CD14-positive monocyte (primary cell): ENCODE measurements around the gene RAB17. TPM values are rescaled to one million over a fixed set of nuclear protein-coding genes. Genes with fewer than 3 reads are reported as not detected.

Source experiments
- DNase-seq, 3 donors: peaks; one replicate each; pipeline ENCODE4 v3.0.0-alpha.2; 2011 to 2022
- H2AFZ ChIP-seq: 2 replicates; pipeline ENCODE4 v1.6.0; 2012; ENCODE audit warnings: mild to moderate bottlenecking, low read depth, low read length, inconsistent platforms; ENCODE audit not compliant: insufficient read depth, poor library complexity, severe bottlenecking
- H3K27ac ChIP-seq, 2 donors: 1 replicate in 1 of 2; 2 replicates in 1 of 2; pipeline ENCODE4 v1.5.1; 2012 to 2013; ENCODE audit warnings: low read length in 2 of 2, control low read depth in 1 of 2, inconsistent platforms in 1 of 2, low read depth in 1 of 2, mild to moderate bottlenecking in 1 of 2
- H3K27me3 ChIP-seq, 2 donors: one replicate each; pipeline versions ENCODE4 v1.6.0 to v1.6.1; 2011 to 2013; ENCODE audit warnings: low read length in 2 of 2; ENCODE audit not compliant: control insufficient read depth in 2 of 2, insufficient read depth in 2 of 2
- H3K36me3 ChIP-seq, 2 donors: replicated peaks in 1 of 2; 1 replicate in 1 of 2; 2 replicates in 1 of 2; pipeline versions ENCODE4 v1.5.1 to v1.6.1; 2012 to 2013; ENCODE audit warnings: low read length in 2 of 2, control low read depth in 1 of 2, inconsistent platforms in 1 of 2, mild to moderate bottlenecking in 1 of 2; ENCODE audit not compliant: insufficient read depth in 2 of 2, control insufficient read depth in 1 of 2
- H3K4me1 ChIP-seq, 2 donors: 1 replicate in 1 of 2; 2 replicates in 1 of 2; pipeline versions ENCODE4 v1.5.1 to v1.6.1; 2012 to 2013; ENCODE audit warnings: low read length in 2 of 2, control low read depth in 1 of 2, inconsistent platforms in 1 of 2, mild to moderate bottlenecking in 1 of 2, moderate library complexity in 1 of 2; ENCODE audit not compliant: insufficient read depth in 2 of 2, control insufficient read depth in 1 of 2
- H3K4me2 ChIP-seq: replicated peaks from 2 replicates; pipeline ENCODE3; 2012; ENCODE audit warnings: low read length, moderate library complexity, mild to moderate bottlenecking; ENCODE audit not compliant: poor library complexity, severe bottlenecking; ENCODE audit errors: extremely low read depth
- H3K4me3 ChIP-seq, 3 experiments: fragments of 200-600 bp in 1 of 3; sonication (generic) in 1 of 3; replicated peaks in 1 of 3; 1 replicate in 2 of 3; 2 replicates in 1 of 3; pipeline ENCODE4 v1.5.1; 2011 to 2013; ENCODE audit warnings: low read length in 3 of 3, mild to moderate bottlenecking in 3 of 3, control low read depth in 2 of 3, low read depth in 2 of 3, inconsistent platforms in 1 of 3, moderate library complexity in 1 of 3
- H3K79me2 ChIP-seq: 2 replicates; pipeline ENCODE4 v1.6.0; 2012; ENCODE audit warnings: mild to moderate bottlenecking, control low read depth, inconsistent platforms, low read length, moderate library complexity; ENCODE audit not compliant: insufficient read depth
- H3K9ac ChIP-seq: 2 replicates; pipeline ENCODE4 v1.6.0; 2017; ENCODE audit warnings: low read length, mild to moderate bottlenecking; ENCODE audit not compliant: insufficient read depth, poor library complexity, severe bottlenecking
- H3K9me3 ChIP-seq, 2 donors: replicated peaks in 1 of 2; 1 replicate in 1 of 2; 2 replicates in 1 of 2; pipeline versions ENCODE4 v1.5.1 to v1.6.1; 2012 to 2013; ENCODE audit warnings: low read length in 2 of 2, control low read depth in 1 of 2; ENCODE audit not compliant: control insufficient read depth in 1 of 2, insufficient read depth in 1 of 2
- H4K20me1 ChIP-seq: 2 replicates; pipeline ENCODE4 v1.6.0; 2012; ENCODE audit warnings: mild to moderate bottlenecking, low read length, control low read depth, moderate library complexity; ENCODE audit not compliant: insufficient read depth
- H3K27ac Mint-ChIP-seq, 7 donors: one replicate each; pipeline ENCODE4 v1.8.0; 2020; ENCODE audit warnings: mild to moderate bottlenecking in 7 of 7, mixed read lengths in 7 of 7, moderate library complexity in 6 of 7, inconsistent platforms in 2 of 7
- H3K27me3 Mint-ChIP-seq, 3 donors: one replicate each; pipeline ENCODE4 v1.8.0; 2021 to 2022; ENCODE audit warnings: low read depth in 3 of 3, mild to moderate bottlenecking in 3 of 3, mixed read lengths in 3 of 3, moderate library complexity in 3 of 3, inconsistent platforms in 1 of 3
- H3K36me3 Mint-ChIP-seq, 2 donors: one replicate each; pipeline ENCODE4 v1.8.0; 2020; ENCODE audit warnings: mixed read lengths in 2 of 2, inconsistent platforms in 1 of 2, mild to moderate bottlenecking in 1 of 2
- H3K4me1 Mint-ChIP-seq: one replicate; pipeline ENCODE4 v1.8.0; 2020; ENCODE audit warnings: mild to moderate bottlenecking, mixed read lengths
- H3K4me3 Mint-ChIP-seq, 2 donors: one replicate each; pipeline ENCODE4 v1.8.0; 2020; ENCODE audit warnings: mild to moderate bottlenecking in 2 of 2, mixed read lengths in 2 of 2, moderate library complexity in 1 of 2
- H3K9me3 Mint-ChIP-seq, 7 donors: one replicate each; pipeline ENCODE4 v1.8.0; 2020 to 2022; ENCODE audit warnings: mixed read lengths in 7 of 7, mild to moderate bottlenecking in 6 of 7, moderate library complexity in 6 of 7, inconsistent platforms in 2 of 7
- WGBS: methylation state at CpG from one replicate; pipeline ENCODE4 v1.1.5; 2013; ENCODE audit warnings: missing lambda C conversion rate; ENCODE audit not compliant: insufficient coverage; 5-methylcytosine and 5-hydroxymethylcytosine counted together
- intact Hi-C, 2 donors: fragments of 100-400 bp; cut with micrococcal nuclease; formaldehyde crosslinking; loops; one replicate each; pipeline versions ENCODE4 v1.15.0 to v1.15.1; 2023
- polyA plus RNA-seq, 3 donors: library from polyadenylated mRNA; depleted of rRNA in 1 of 3; unstranded in 2 of 3; stranded (reverse) in 1 of 3; fragments of 300-500 nt in 2 of 3; fragments of >200 nt in 1 of 3; fragmentation: Illumina TruSeq in 2 of 3; gene quantifications; 1 replicate in 2 of 3; 2 replicates in 1 of 3; pipeline ENCODE4 v1.2.3, GENCODE V29; 2012 to 2021
- TF ChIP-seq, protein P1 (sequence below): fragments of 200-600 bp; IDR thresholded peaks from one replicate; pipeline ENCODE4 v1.8.0; 2022; ENCODE audit warnings: antibody characterized with exemption, mild to moderate bottlenecking

Gene RAB17
- polyA plus RNA-seq, 3 donors, result 0.13 to 0.35 TPM; not detected in 1

GRCh38 chr2:237576974-237577373, 13.6 kb downstream of the RAB17 start:
- no peaks in the 10 kb centered on the region for H3K4me1 ChIP-seq
- H4K20me1 ChIP-seq, result no peaks in the 10 kb centered on the region
- H3K4me3 ChIP-seq, result no peak overlapping the region
- TF ChIP-seq, protein P1, sequence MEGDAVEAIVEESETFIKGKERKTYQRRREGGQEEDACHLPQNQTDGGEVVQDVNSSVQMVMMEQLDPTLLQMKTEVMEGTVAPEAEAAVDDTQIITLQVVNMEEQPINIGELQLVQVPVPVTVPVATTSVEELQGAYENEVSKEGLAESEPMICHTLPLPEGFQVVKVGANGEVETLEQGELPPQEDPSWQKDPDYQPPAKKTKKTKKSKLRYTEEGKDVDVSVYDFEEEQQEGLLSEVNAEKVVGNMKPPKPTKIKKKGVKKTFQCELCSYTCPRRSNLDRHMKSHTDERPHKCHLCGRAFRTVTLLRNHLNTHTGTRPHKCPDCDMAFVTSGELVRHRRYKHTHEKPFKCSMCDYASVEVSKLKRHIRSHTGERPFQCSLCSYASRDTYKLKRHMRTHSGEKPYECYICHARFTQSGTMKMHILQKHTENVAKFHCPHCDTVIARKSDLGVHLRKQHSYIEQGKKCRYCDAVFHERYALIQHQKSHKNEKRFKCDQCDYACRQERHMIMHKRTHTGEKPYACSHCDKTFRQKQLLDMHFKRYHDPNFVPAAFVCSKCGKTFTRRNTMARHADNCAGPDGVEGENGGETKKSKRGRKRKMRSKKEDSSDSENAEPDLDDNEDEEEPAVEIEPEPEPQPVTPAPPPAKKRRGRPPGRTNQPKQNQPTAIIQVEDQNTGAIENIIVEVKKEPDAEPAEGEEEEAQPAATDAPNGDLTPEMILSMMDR, result no peak
- H3K9me3 Mint-ChIP-seq, result no peaks in the 10 kb centered on the region
- no peak for DNase-seq
- H3K27me3 Mint-ChIP-seq, result peaks cover 1 to 7% (median 3%) of the 10 kb centered on the region in 3 donors
- H3K9ac ChIP-seq, result no peak overlapping the region
- no peaks in the 10 kb centered on the region for H3K36me3 Mint-ChIP-seq
- intact Hi-C loops, result no loop called here
- no peak overlapping the region for H2AFZ ChIP-seq
- no peaks in the 10 kb centered on the region for H3K27me3 ChIP-seq
- WGBS, result 95% methylated on average over 6 of the region's 9 CpGs
- H3K27ac Mint-ChIP-seq, result no peak overlapping the region
- H3K9me3 ChIP-seq, result no peaks in the 10 kb centered on the region
- H3K36me3 ChIP-seq, result no peaks in the 10 kb centered on the region
- H3K79me2 ChIP-seq, result no peaks in the 10 kb centered on the region
- no peak overlapping the region for H3K27ac ChIP-seq
- peaks cover 2% of the 10 kb centered on the region for H3K4me1 Mint-ChIP-seq
- no peak overlapping the region for H3K4me3 Mint-ChIP-seq
- H3K4me2 ChIP-seq, result no peak overlapping the region

DNA sequence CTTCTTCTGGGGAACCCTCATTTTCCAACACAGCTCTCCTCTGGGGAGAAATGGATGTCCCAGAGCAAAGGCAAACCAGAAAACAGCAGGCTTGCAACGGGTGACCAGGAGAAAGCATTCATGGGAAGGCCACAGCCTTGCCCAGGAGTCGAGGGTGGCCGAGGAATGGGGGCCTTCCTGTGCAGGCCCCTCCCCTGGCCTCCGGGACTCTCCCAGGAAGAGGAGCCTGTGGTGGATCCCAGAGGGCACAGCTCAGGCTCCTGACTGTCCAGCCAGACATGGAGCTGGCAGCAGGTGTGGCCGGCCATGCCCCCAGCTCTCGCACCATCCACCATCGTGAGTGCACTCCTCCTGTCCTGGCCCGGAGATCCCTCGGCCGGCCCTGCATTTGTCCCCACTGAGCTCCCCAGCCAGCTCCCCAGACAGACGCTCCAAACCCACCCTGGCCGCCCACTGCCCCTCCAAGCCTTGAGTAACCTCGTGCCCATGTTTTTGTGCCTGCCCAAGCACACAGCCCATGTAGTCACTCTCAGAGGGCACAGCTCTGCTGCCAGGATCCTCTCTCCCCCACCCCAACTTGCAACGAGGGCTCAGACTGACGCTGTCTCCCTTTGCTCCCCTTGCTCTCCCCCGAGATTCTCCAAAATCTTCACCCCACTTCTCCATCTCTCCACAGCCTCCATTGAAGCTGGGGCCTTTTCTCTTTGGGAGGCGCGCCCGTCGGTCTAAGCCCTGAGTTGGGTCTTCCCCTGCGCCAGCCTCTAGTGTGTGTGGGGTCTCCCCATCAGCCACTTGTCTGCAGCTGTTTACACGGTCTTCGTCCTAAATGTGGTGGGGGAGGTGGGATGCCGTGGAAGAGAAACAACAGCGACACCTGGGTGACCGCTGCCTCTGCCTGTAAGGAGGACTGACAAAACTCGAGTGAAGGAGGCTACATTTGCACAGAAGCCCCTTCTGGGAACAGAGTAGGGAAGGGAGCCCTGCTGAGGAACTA, 14.4 kb downstream of the RAB17 start:
- Mint-ChIP-seq H3K27ac (peak overlapping the region in 2 of 7 donors; percentile 13 to 42), H3K27me3 (peaks cover 1 to 7% (median 3%) of the 10 kb centered on the region in 3 donors), H3K4me3 (no peak overlapping the region), H3K4me1 (peaks cover 6% of the 10 kb centered on the region), H3K36me3 (no peaks in the 10 kb centered on the region), H3K9me3 (no peaks in the 10 kb centered on the region)
- DNase-seq, result no peak
- H4K20me1 ChIP-seq, result no peaks in the 10 kb centered on the region
- H3K4me2 ChIP-seq, result no peak overlapping the region
- TF ChIP-seq, protein P1, result no peak
- no peaks in the 10 kb centered on the region for H3K79me2 ChIP-seq
- WGBS, result 93% methylated on average over 19 of the region's 27 CpGs
- no peak overlapping the region for H3K9ac ChIP-seq
- H3K27me3 ChIP-seq, result no peaks in the 10 kb centered on the region
- no peaks in the 10 kb centered on the region for H3K4me1 ChIP-seq
- no peak overlapping the region for H3K27ac ChIP-seq
- intact Hi-C loops, result no loop called here
- no peak overlapping the region for H3K4me3 ChIP-seq
- H2AFZ ChIP-seq, result no peak overlapping the region
- H3K36me3 ChIP-seq, result no peaks in the 10 kb centered on the region
- no peaks in the 10 kb centered on the region for H3K9me3 ChIP-seq
